Prostate gland (tissue), 2 donors: Measurements from ENCODE around the gene TM4SF18.

Source experiments
- CTCF ChIP-seq, 4 experiments: fragments of 200-600 bp in 2 of 4; fragments of 450-650 bp in 2 of 4; sonication (generic) in 2 of 4; IDR thresholded peaks; 1 replicate in 3 of 4; 2 replicates in 1 of 4; pipeline ENCODE4 v1.5.1; 2016 to 2019; ENCODE audit warnings: antibody characterized with exemption in 4 of 4, mild to moderate bottlenecking in 2 of 4, moderate library complexity in 2 of 4
- POLR2A ChIP-seq: fragments of 450-650 bp; IDR thresholded peaks from one replicate; pipeline ENCODE4 v1.6.1; 2016; ENCODE audit warnings: antibody characterized with exemption, mild to moderate bottlenecking
- POLR2AphosphoS5 ChIP-seq: sonication (generic); formaldehyde crosslinking; IDR thresholded peaks from one replicate; pipeline ENCODE4 v1.6.1; 2017; ENCODE audit warnings: antibody characterized with exemption

GRCh38 chr3:149313542-149313941 is 19.9 kb downstream of the TM4SF18 start:
- TF ChIP-seq CTCF (IDR thresholded peaks at IDR 0.05) (no peak), POLR2AphosphoS5 (no peak), POLR2A (no peak)
